ENCODE results near the gene PLPPR4. TPM values are rescaled to one million over a fixed set of nuclear protein-coding genes. Genes with fewer than 3 reads are reported as not detected.
"Not testable (repeated sequence)": the region's sequence is repeated elsewhere in the genome, so short reads cannot be mapped to it uniquely, and the experiment has no call there.

Gene PLPPR4
- total RNA-seq, 2 experiments from 2014 or later, result not detected

GRCh38 chr1:99246152-99246551 lies 18.1 kb upstream of the PLPPR4 start:
- H3K27ac Mint-ChIP-seq, result no peak overlapping the region
- ChIA-PET POLR2A (no interaction called here), CTCF (interaction anchor here (0.7 kb wide), 1 partner anchor 150 kb away, joined by 3 read pairs; no protein-coding TSS in a partner anchor)
- DNase-seq, result no peak
- H3K4me3 Mint-ChIP-seq, result no peak overlapping the region
- no peaks in the 10 kb centered on the region for H3K9me3 Mint-ChIP-seq
- no peaks in the 10 kb centered on the region for H3K4me1 Mint-ChIP-seq
- no peaks in the 10 kb centered on the region for H3K36me3 Mint-ChIP-seq (ENCODE audit: low read depth)
- H3K27me3 Mint-ChIP-seq, result no peaks in the 10 kb centered on the region

- ChIA-PET CTCF (no interaction called here), POLR2A (no interaction called here)
- H3K27me3 Mint-ChIP-seq, result no peaks in the 10 kb centered on the region
- no peaks in the 10 kb centered on the region for H3K9me3 Mint-ChIP-seq
- no peaks in the 10 kb centered on the region for H3K4me1 Mint-ChIP-seq
- H3K4me3 Mint-ChIP-seq, result no peak overlapping the region
- no peak for DNase-seq
- no peaks in the 10 kb centered on the region for H3K36me3 Mint-ChIP-seq (ENCODE audit: low read depth)
- H3K27ac Mint-ChIP-seq, result no peak overlapping the region
Observed at GRCh38 chr1:99247199-99247598, 17.1 kb upstream of the PLPPR4 start.

- ChIA-PET CTCF (no interaction called here), POLR2A (no interaction called here)
- Mint-ChIP-seq H3K27me3 (no peaks in the 10 kb centered on the region), H3K4me3 (no peak overlapping the region), H3K4me1 (no peaks in the 10 kb centered on the region), H3K27ac (no peak overlapping the region), H3K36me3 (ENCODE audit: low read depth) (no peaks in the 10 kb centered on the region), H3K9me3 (no peaks in the 10 kb centered on the region)
- no peak for DNase-seq
Observed at GRCh38 chr1:99250728-99251127, 13.6 kb upstream of the PLPPR4 start.

GRCh38 chr1:99251308-99251707 lies 13.0 kb upstream of the PLPPR4 start:
- Mint-ChIP-seq H3K4me3 (no peak overlapping the region), H3K27ac (no peak overlapping the region), H3K9me3 (no peaks in the 10 kb centered on the region), H3K4me1 (no peaks in the 10 kb centered on the region), H3K36me3 (ENCODE audit: low read depth) (no peaks in the 10 kb centered on the region), H3K27me3 (no peaks in the 10 kb centered on the region)
- POLR2A ChIA-PET, result no interaction called here
- CTCF ChIA-PET, result no interaction called here
- DNase-seq, result no peak

- H3K4me1 Mint-ChIP-seq, result no peaks in the 10 kb centered on the region
- no peaks in the 10 kb centered on the region for H3K9me3 Mint-ChIP-seq
- no peak overlapping the region for H3K4me3 Mint-ChIP-seq
- H3K36me3 Mint-ChIP-seq (ENCODE audit: low read depth), result no peaks in the 10 kb centered on the region
- no peak for DNase-seq
- ChIA-PET POLR2A (no interaction called here), CTCF (no interaction called here)
- no peaks in the 10 kb centered on the region for H3K27me3 Mint-ChIP-seq
- no peak overlapping the region for H3K27ac Mint-ChIP-seq
Observed at GRCh38 chr1:99252630-99253029, 11.7 kb upstream of the PLPPR4 start.

GRCh38 chr1:99260402-99260801 lies 3.9 kb upstream of the PLPPR4 start:
- H3K4me3 Mint-ChIP-seq; DNase-seq; CTCF ChIA-PET; H3K36me3 Mint-ChIP-seq (ENCODE audit: low read depth); POLR2A ChIA-PET; H3K9me3 Mint-ChIP-seq; H3K4me1 Mint-ChIP-seq; H3K27ac Mint-ChIP-seq: not testable (repeated sequence)
- H3K27me3 Mint-ChIP-seq, result peaks cover 29% of the 10 kb centered on the region

GRCh38 chr1:99265124-99265523 lies 832 bp downstream of the PLPPR4 start:
- no peak overlapping the region for H3K4me3 Mint-ChIP-seq
- H3K36me3 Mint-ChIP-seq (ENCODE audit: low read depth), result no peaks in the 10 kb centered on the region
- no peaks in the 10 kb centered on the region for H3K9me3 Mint-ChIP-seq
- H3K27me3 Mint-ChIP-seq, result peaks cover 35% of the 10 kb centered on the region
- no peak for DNase-seq
- ChIA-PET POLR2A (no interaction called here), CTCF (no interaction called here)
- H3K4me1 Mint-ChIP-seq, result no peaks in the 10 kb centered on the region
- no peak overlapping the region for H3K27ac Mint-ChIP-seq

- H3K4me1 Mint-ChIP-seq, result no peaks in the 10 kb centered on the region
- no peak overlapping the region for H3K4me3 Mint-ChIP-seq
- ChIA-PET POLR2A (no interaction called here), CTCF (no interaction called here)
- H3K36me3 Mint-ChIP-seq (ENCODE audit: low read depth), result no peaks in the 10 kb centered on the region
- no peak for DNase-seq
- no peak overlapping the region for H3K27ac Mint-ChIP-seq
- H3K27me3 Mint-ChIP-seq, result peaks cover 35% of the 10 kb centered on the region
- H3K9me3 Mint-ChIP-seq, result no peaks in the 10 kb centered on the region
Observed at GRCh38 chr1:99266726-99267125, 2.4 kb downstream of the PLPPR4 start.

GRCh38 chr1:99268021-99268420 lies 3.7 kb downstream of the PLPPR4 start:
- no peaks in the 10 kb centered on the region for H3K9me3 Mint-ChIP-seq

GRCh38 chr1:99269321-99269720 lies 5.0 kb downstream of the PLPPR4 start:
- DNase-seq, result no peak
- Mint-ChIP-seq H3K4me1 (no peaks in the 10 kb centered on the region), H3K27ac (no peak overlapping the region), H3K27me3 (peaks cover 16% of the 10 kb centered on the region), H3K36me3 (ENCODE audit: low read depth) (no peaks in the 10 kb centered on the region), H3K9me3 (no peaks in the 10 kb centered on the region), H3K4me3 (no peak overlapping the region)
- POLR2A ChIA-PET, result no interaction called here
- CTCF ChIA-PET, result no interaction called here

More at GRCh38 chr1:99268021-99268420, 3.7 kb downstream of the PLPPR4 start:
- no peak overlapping the region for H3K27ac Mint-ChIP-seq
- no peaks in the 10 kb centered on the region for H3K36me3 Mint-ChIP-seq (ENCODE audit: low read depth)
- POLR2A ChIA-PET, result no interaction called here
- CTCF ChIA-PET, result no interaction called here
- no peak for DNase-seq
- peaks cover 28% of the 10 kb centered on the region for H3K27me3 Mint-ChIP-seq
- no peaks in the 10 kb centered on the region for H3K4me1 Mint-ChIP-seq
- H3K4me3 Mint-ChIP-seq, result no peak overlapping the region

- CTCF ChIA-PET, result interaction anchor here (0.6 kb wide), 1 partner anchor 35 kb away, joined by 5 read pairs; no protein-coding TSS in a partner anchor
Observed at GRCh38 chr1:99270646-99271045, 6.4 kb downstream of the PLPPR4 start.

GRCh38 chr1:99271249-99271648 lies 7.0 kb downstream of the PLPPR4 start:
- Mint-ChIP-seq H3K27me3 (no peaks in the 10 kb centered on the region), H3K36me3 (ENCODE audit: low read depth) (no peaks in the 10 kb centered on the region), H3K27ac (no peak overlapping the region), H3K4me3 (no peak overlapping the region), H3K9me3 (no peaks in the 10 kb centered on the region), H3K4me1 (no peaks in the 10 kb centered on the region)
- DNase-seq, result no peak
- ChIA-PET CTCF (no interaction called here), POLR2A (no interaction called here)

More at GRCh38 chr1:99270646-99271045, 6.4 kb downstream of the PLPPR4 start:
- H3K27me3 Mint-ChIP-seq, result peaks cover 3% of the 10 kb centered on the region
- H3K4me1 Mint-ChIP-seq, result no peaks in the 10 kb centered on the region
- H3K4me3 Mint-ChIP-seq, result no peak overlapping the region
- no peak for DNase-seq
- no peaks in the 10 kb centered on the region for H3K36me3 Mint-ChIP-seq (ENCODE audit: low read depth)
- H3K27ac Mint-ChIP-seq, result no peak overlapping the region
- POLR2A ChIA-PET, result no interaction called here
- no peaks in the 10 kb centered on the region for H3K9me3 Mint-ChIP-seq

- ChIA-PET POLR2A (no interaction called here), CTCF (no interaction called here)
- Mint-ChIP-seq H3K27me3 (no peaks in the 10 kb centered on the region), H3K9me3 (no peaks in the 10 kb centered on the region), H3K4me3 (no peak overlapping the region), H3K4me1 (no peaks in the 10 kb centered on the region), H3K36me3 (ENCODE audit: low read depth) (no peaks in the 10 kb centered on the region), H3K27ac (no peak overlapping the region)
- DNase-seq, result no peak
Observed at GRCh38 chr1:99277066-99277465, 12.8 kb downstream of the PLPPR4 start.

- POLR2A ChIA-PET, result no interaction called here
- no peak overlapping the region for H3K27ac Mint-ChIP-seq
- H3K4me3 Mint-ChIP-seq, result no peak overlapping the region
- no peaks in the 10 kb centered on the region for H3K36me3 Mint-ChIP-seq (ENCODE audit: low read depth)
- H3K4me1 Mint-ChIP-seq, result no peaks in the 10 kb centered on the region
- H3K9me3 Mint-ChIP-seq, result no peaks in the 10 kb centered on the region
- DNase-seq, result no peak
- H3K27me3 Mint-ChIP-seq, result no peaks in the 10 kb centered on the region
- CTCF ChIA-PET, result no interaction called here
Observed at GRCh38 chr1:99279525-99279924, 15.2 kb downstream of the PLPPR4 start.

GRCh38 chr1:99281105-99281504 lies 16.8 kb downstream of the PLPPR4 start:
- no peaks in the 10 kb centered on the region for H3K36me3 Mint-ChIP-seq (ENCODE audit: low read depth)
- H3K27me3 Mint-ChIP-seq, result no peaks in the 10 kb centered on the region
- no peak for DNase-seq
- no peak overlapping the region for H3K27ac Mint-ChIP-seq
- ChIA-PET POLR2A (no interaction called here), CTCF (no interaction called here)
- no peaks in the 10 kb centered on the region for H3K9me3 Mint-ChIP-seq
- no peak overlapping the region for H3K4me3 Mint-ChIP-seq
- H3K4me1 Mint-ChIP-seq, result no peaks in the 10 kb centered on the region

All from activated CD4-positive, alpha-beta memory T cell treated with anti-CD3 and anti-CD28 coated beads, Interleukin-2, amount 10 ng/mL, durations not matched to agents 7 days and 5 days (primary cell).